Liver (tissue), 9 donors: Measurements from ENCODE around the gene KSR2. TPM values are rescaled to one million over a fixed set of nuclear protein-coding genes. Genes with fewer than 3 reads are reported as not detected.

Experiments
- DNase-seq: peaks from one replicate; pipeline ENCODE4 v3.0.0-alpha.2; 2017; ENCODE audit warnings: low spot score
- H3K27ac ChIP-seq, 2 donors: one replicate each; pipeline ENCODE4 v1.7.0; 2013; ENCODE audit warnings: inconsistent platforms in 2 of 2, low read length in 2 of 2, control low read depth in 1 of 2, low read depth in 1 of 2, mild to moderate bottlenecking in 1 of 2
- H3K27me3 ChIP-seq, 4 donors: one replicate each; pipeline versions ENCODE4 v1.6.1 to v1.7.0; 2013; ENCODE audit warnings: low read length in 3 of 4, inconsistent platforms in 1 of 4, mild to moderate bottlenecking in 1 of 4, moderate library complexity in 1 of 4; ENCODE audit not compliant: control insufficient read depth in 4 of 4, insufficient read depth in 4 of 4
- H3K36me3 ChIP-seq, 4 donors: one replicate each; pipeline versions ENCODE4 v1.6.1 to v1.7.0; 2013; ENCODE audit warnings: low read length in 3 of 4, mild to moderate bottlenecking in 3 of 4, low read depth in 1 of 4, moderate library complexity in 1 of 4; ENCODE audit not compliant: control insufficient read depth in 4 of 4, insufficient read depth in 3 of 4
- H3K4me1 ChIP-seq, 4 donors: one replicate each; pipeline versions ENCODE4 v1.6.1 to v1.7.0; 2013; ENCODE audit warnings: low read length in 3 of 4, mild to moderate bottlenecking in 3 of 4, moderate library complexity in 1 of 4; ENCODE audit not compliant: control insufficient read depth in 4 of 4, insufficient read depth in 4 of 4
- H3K4me3 ChIP-seq, 3 donors: one replicate each; pipeline versions ENCODE4 v1.6.1 to v1.7.0; 2013; ENCODE audit warnings: low read length in 3 of 3, control low read depth in 1 of 3, low read depth in 1 of 3, mild to moderate bottlenecking in 1 of 3
- H3K9ac ChIP-seq, 2 donors: one replicate each; pipeline ENCODE4 v1.7.0; 2013; ENCODE audit warnings: low read length in 2 of 2, mild to moderate bottlenecking in 2 of 2, moderate library complexity in 2 of 2, control low read depth in 1 of 2, low read depth in 1 of 2
- H3K9me3 ChIP-seq, 4 donors: one replicate each; pipeline versions ENCODE4 v1.6.1 to v1.7.0; 2013; ENCODE audit warnings: low read length in 3 of 4; ENCODE audit not compliant: control insufficient read depth in 4 of 4
- EGR1 ChIP-seq, 2 donors: IDR thresholded peaks; 2 replicates each; pipeline ENCODE4 v1.6.1; 2016 to 2018; ENCODE audit warnings: antibody characterized with exemption in 2 of 2, low read depth in 2 of 2
- FOXA1 ChIP-seq: IDR thresholded peaks from 2 replicates; pipeline ENCODE4 v1.6.1; 2016; ENCODE audit warnings: antibody characterized with exemption
- FOXA2 ChIP-seq: IDR thresholded peaks from 2 replicates; pipeline ENCODE4 v1.6.1; 2016; ENCODE audit warnings: antibody characterized with exemption
- GABPA ChIP-seq, 2 donors: IDR thresholded peaks in 1 of 2; conservative IDR thresholded peaks in 1 of 2; 2 replicates each; pipeline ENCODE4 v1.6.1; 2016; ENCODE audit warnings: antibody characterized with exemption in 2 of 2, mild to moderate bottlenecking in 1 of 2, moderate library complexity in 1 of 2
- HNF4A ChIP-seq, 2 donors: conservative IDR thresholded peaks; 2 replicates each; pipeline ENCODE4 v1.6.1; 2016; ENCODE audit warnings: antibody characterized with exemption in 2 of 2, mild to moderate bottlenecking in 2 of 2
- HNF4G ChIP-seq: IDR thresholded peaks from 2 replicates; pipeline ENCODE4 v1.6.1; 2016; ENCODE audit warnings: antibody characterized with exemption
- JUND ChIP-seq, 2 donors: IDR thresholded peaks; 2 replicates each; pipeline ENCODE4 v1.6.1; 2016; ENCODE audit warnings: antibody characterized with exemption in 2 of 2
- NR2F2 ChIP-seq: IDR thresholded peaks from 2 replicates; pipeline ENCODE4 v1.6.1; 2016; ENCODE audit warnings: antibody characterized with exemption
- RAD21 ChIP-seq, 2 donors: IDR thresholded peaks; 2 replicates each; pipeline ENCODE4 v1.6.1; 2016; ENCODE audit warnings: antibody characterized with exemption in 2 of 2, mild to moderate bottlenecking in 2 of 2
- RXRA ChIP-seq, 2 donors: IDR thresholded peaks; 2 replicates each; pipeline ENCODE4 v1.6.1; 2017 to 2018; ENCODE audit warnings: antibody characterized with exemption in 2 of 2, mild to moderate bottlenecking in 1 of 2
- SP1 ChIP-seq: IDR thresholded peaks from 2 replicates; pipeline ENCODE4 v1.6.1; 2018; ENCODE audit warnings: antibody characterized with exemption, mild to moderate bottlenecking
- TAF1 ChIP-seq: conservative IDR thresholded peaks from 2 replicates; pipeline ENCODE4 v1.6.1; 2016; ENCODE audit warnings: antibody characterized with exemption, mild to moderate bottlenecking
- YY1 ChIP-seq: IDR thresholded peaks from 2 replicates; pipeline ENCODE4 v1.6.1; 2016; ENCODE audit warnings: antibody characterized with exemption, mild to moderate bottlenecking
- WGBS: extraction: QIAGEN DNeasy Blood & Tissue Kit; methylation state at CpG from one replicate; pipeline ENCODE4 v1.1.7; 2013; 5-methylcytosine and 5-hydroxymethylcytosine counted together
- polyA plus RNA-seq, 2 donors: library from polyadenylated mRNA; stranded (reverse) in 1 of 2; unstranded in 1 of 2; fragments of 200-250 nt in 1 of 2; fragments of >200 nt in 1 of 2; fragmentation: Nextera tagmentation in 1 of 2; extraction: Ambion mirVana in 1 of 2; gene quantifications; one replicate each; pipeline versions ENCODE4 v1.2.1 to v1.2.3, GENCODE V29; 2013 to 2015
- total RNA-seq, 2 donors: library from RNA; depleted of rRNA; stranded (reverse); fragments of >200 nt; gene quantifications; one replicate each; pipeline ENCODE4 v1.2.3, GENCODE V29; 2014
- TF ChIP-seq, protein P1 (sequence below): IDR thresholded peaks from 2 replicates; pipeline ENCODE4 v1.6.1; 2016; ENCODE audit warnings: antibody characterized with exemption
- TF ChIP-seq, protein P2 (sequence below): IDR thresholded peaks from 2 replicates; pipeline ENCODE4 v1.6.1; 2016; ENCODE audit warnings: antibody characterized with exemption, mild to moderate bottlenecking
- TF ChIP-seq, protein P3 (sequence below): IDR thresholded peaks from 2 replicates; pipeline ENCODE4 v1.6.1; 2016; ENCODE audit warnings: antibody characterized with exemption
- TF ChIP-seq, protein P4 (sequence below): IDR thresholded peaks from 2 replicates; pipeline ENCODE4 v1.6.1; 2016; ENCODE audit warnings: antibody characterized with exemption
- TF ChIP-seq, protein P5 (sequence below): fragments of 150-350 bp; IDR thresholded peaks from 2 replicates; pipeline ENCODE4 v1.5.1; 2017; ENCODE audit warnings: improper control_type of control experiment, low read depth, low read length; ENCODE audit not compliant: missing input control
- donor health status: healthy.
- donor health status: healthy.
- donor health status: healthy.
- donor health status: healthy.
- donor health status: healthy.

The KSR2 gene
- total and polyA plus RNA-seq, 4 donors = under 0.01 to 0.02 (median under 0.01) TPM; not detected in 1

DNA sequence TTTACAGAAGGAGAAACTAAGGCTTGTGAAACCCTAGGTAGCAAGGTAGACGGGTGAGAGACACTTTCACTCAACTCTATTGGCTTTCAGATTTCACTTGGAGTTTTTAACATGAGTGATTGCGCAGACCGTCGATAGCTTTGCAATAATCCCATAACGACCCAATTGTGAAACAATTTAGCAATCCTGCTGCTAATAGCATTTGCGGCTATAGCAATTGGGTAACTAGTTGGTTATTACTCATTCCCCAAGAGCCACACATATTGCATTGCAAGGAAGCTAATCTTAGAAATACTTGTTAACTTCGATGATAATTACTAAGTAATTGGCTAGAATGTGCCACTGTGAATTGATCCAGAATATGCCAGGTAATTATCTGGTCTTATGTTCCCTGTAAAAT is 447.4 kb downstream of the KSR2 start (continued):
- TF ChIP-seq, protein P1, sequence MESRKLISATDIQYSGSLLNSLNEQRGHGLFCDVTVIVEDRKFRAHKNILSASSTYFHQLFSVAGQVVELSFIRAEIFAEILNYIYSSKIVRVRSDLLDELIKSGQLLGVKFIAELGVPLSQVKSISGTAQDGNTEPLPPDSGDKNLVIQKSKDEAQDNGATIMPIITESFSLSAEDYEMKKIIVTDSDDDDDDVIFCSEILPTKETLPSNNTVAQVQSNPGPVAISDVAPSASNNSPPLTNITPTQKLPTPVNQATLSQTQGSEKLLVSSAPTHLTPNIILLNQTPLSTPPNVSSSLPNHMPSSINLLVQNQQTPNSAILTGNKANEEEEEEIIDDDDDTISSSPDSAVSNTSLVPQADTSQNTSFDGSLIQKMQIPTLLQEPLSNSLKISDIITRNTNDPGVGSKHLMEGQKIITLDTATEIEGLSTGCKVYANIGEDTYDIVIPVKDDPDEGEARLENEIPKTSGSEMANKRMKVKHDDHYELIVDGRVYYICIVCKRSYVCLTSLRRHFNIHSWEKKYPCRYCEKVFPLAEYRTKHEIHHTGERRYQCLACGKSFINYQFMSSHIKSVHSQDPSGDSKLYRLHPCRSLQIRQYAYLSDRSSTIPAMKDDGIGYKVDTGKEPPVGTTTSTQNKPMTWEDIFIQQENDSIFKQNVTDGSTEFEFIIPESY = peak; percentile 29
- peak; percentile 15 for TF ChIP-seq NR2F2
- peak; percentile 66 for TF ChIP-seq SP1

DNA sequence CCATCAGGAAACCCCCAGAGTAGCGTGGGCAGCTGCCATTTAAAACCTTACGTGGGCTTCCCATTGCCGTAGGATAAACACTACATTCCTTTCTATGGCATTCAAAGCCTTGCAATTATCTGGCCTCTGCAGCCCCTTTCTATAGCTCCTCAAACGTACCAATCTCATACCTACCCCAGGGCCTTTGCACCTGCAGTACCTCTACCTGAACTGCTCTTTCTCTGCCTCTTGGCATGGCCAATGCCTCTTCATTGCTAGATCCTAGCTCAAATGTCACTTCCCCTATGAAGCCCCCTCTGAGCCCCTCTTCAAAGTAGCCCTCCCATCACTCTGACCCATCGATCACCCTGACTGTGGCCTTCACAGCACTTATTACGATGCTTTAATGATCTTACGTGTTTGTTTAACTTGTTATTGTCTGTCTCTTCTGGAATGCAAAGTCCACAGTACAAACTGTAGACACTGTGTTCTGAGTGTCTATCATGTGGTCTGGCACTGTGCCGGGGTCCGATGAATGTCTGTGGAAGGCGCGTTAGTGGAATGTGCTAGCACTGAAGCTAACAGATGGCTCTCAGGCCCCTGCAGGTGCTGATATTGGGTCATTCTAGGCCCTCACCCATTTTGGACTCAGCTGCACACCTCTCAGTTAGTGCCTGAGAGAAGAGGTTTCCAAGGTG is 450.1 kb downstream of the KSR2 start:
- TF ChIP-seq, protein P2, sequence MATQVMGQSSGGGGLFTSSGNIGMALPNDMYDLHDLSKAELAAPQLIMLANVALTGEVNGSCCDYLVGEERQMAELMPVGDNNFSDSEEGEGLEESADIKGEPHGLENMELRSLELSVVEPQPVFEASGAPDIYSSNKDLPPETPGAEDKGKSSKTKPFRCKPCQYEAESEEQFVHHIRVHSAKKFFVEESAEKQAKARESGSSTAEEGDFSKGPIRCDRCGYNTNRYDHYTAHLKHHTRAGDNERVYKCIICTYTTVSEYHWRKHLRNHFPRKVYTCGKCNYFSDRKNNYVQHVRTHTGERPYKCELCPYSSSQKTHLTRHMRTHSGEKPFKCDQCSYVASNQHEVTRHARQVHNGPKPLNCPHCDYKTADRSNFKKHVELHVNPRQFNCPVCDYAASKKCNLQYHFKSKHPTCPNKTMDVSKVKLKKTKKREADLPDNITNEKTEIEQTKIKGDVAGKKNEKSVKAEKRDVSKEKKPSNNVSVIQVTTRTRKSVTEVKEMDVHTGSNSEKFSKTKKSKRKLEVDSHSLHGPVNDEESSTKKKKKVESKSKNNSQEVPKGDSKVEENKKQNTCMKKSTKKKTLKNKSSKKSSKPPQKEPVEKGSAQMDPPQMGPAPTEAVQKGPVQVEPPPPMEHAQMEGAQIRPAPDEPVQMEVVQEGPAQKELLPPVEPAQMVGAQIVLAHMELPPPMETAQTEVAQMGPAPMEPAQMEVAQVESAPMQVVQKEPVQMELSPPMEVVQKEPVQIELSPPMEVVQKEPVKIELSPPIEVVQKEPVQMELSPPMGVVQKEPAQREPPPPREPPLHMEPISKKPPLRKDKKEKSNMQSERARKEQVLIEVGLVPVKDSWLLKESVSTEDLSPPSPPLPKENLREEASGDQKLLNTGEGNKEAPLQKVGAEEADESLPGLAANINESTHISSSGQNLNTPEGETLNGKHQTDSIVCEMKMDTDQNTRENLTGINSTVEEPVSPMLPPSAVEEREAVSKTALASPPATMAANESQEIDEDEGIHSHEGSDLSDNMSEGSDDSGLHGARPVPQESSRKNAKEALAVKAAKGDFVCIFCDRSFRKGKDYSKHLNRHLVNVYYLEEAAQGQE = no peak
- peak; percentile 96 for TF ChIP-seq HNF4G
- TF ChIP-seq, protein P1 = peak; percentile 44
- peak; percentile 88 for TF ChIP-seq SP1
- TF ChIP-seq, protein P3, sequence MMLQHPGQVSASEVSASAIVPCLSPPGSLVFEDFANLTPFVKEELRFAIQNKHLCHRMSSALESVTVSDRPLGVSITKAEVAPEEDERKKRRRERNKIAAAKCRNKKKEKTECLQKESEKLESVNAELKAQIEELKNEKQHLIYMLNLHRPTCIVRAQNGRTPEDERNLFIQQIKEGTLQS = peak; percentile 11
- TF ChIP-seq RAD21 (IDR thresholded peaks at IDR 0.05) = peak; percentile 32 to 67
- TF ChIP-seq, protein P4, sequence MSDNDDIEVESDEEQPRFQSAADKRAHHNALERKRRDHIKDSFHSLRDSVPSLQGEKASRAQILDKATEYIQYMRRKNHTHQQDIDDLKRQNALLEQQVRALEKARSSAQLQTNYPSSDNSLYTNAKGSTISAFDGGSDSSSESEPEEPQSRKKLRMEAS = peak; percentile 76
- no peak for TF ChIP-seq NR2F2
- peak; percentile 87 for TF ChIP-seq FOXA1
- peak; percentile 67 to 71 for TF ChIP-seq JUND (IDR thresholded peaks at IDR 0.05)
- no peak for TF ChIP-seq GABPA (IDR thresholded peaks at IDR 0.05 in 1 of 2, conservative IDR thresholded peaks at IDR 0.05 in 1 of 2)
- peak; percentile 93 to 96 for TF ChIP-seq HNF4A (conservative IDR thresholded peaks at IDR 0.05)
- peak; percentile 53 for TF ChIP-seq FOXA2
- no peak for TF ChIP-seq TAF1
- no peak for TF ChIP-seq YY1
- TF ChIP-seq EGR1 (IDR thresholded peaks at IDR 0.05; ENCODE audit: low read depth in 2 of 2) = no peak
- TF ChIP-seq RXRA (IDR thresholded peaks at IDR 0.05) = peak; percentile 81 to 84
- TF ChIP-seq, protein P5, sequence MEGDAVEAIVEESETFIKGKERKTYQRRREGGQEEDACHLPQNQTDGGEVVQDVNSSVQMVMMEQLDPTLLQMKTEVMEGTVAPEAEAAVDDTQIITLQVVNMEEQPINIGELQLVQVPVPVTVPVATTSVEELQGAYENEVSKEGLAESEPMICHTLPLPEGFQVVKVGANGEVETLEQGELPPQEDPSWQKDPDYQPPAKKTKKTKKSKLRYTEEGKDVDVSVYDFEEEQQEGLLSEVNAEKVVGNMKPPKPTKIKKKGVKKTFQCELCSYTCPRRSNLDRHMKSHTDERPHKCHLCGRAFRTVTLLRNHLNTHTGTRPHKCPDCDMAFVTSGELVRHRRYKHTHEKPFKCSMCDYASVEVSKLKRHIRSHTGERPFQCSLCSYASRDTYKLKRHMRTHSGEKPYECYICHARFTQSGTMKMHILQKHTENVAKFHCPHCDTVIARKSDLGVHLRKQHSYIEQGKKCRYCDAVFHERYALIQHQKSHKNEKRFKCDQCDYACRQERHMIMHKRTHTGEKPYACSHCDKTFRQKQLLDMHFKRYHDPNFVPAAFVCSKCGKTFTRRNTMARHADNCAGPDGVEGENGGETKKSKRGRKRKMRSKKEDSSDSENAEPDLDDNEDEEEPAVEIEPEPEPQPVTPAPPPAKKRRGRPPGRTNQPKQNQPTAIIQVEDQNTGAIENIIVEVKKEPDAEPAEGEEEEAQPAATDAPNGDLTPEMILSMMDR = no peak
- peaks cover 3 to 49% (median 42%) of the 10 kb centered on the region in 4 donors for H3K4me1 ChIP-seq
- 43% methylated on average over 11 of the region's 11 CpGs for WGBS
- H3K27ac ChIP-seq = peak overlapping the region; percentile 10 to 48
- H3K27me3 ChIP-seq = no peaks in the 10 kb centered on the region
- H3K9ac ChIP-seq = no peak overlapping the region
- H3K9me3 ChIP-seq = no peaks in the 10 kb centered on the region
- no peak overlapping the region for H3K4me3 ChIP-seq
- DNase-seq = peak; percentile 45
- H3K36me3 ChIP-seq = no peaks in the 10 kb centered on the region
